Activated CD8-positive, alpha-beta T cell treated with anti-CD3 and anti-CD28 coated beads for 36 hours (primary cell): ENCODE results near the gene ZCCHC4. TPM values are rescaled to one million over a fixed set of nuclear protein-coding genes. Genes with fewer than 3 reads are reported as not detected.
A peak's percentile ranks its signal among the peaks of the same experiment; 100 is the strongest.

Source experiments
- ATAC-seq: fragments of 200-7000 bp; cut with Tn5 transposase; one replicate; pipeline ENCODE4 v1.10.0; 2021; ENCODE audit warnings: mild to moderate bottlenecking, moderate library complexity
- CTCF ChIA-PET: fragments of 350-600 bp; sonication (Branson Sonifier 250); formaldehyde crosslinking; loops from one replicate; lab custom pipeline; 2021; ENCODE audit warnings: antibody characterized with exemption; lab: Charles Lee
- POLR2A ChIA-PET: fragments of 350-600 bp; sonication (Branson Sonifier 250); formaldehyde crosslinking; loops from one replicate; lab custom pipeline; 2021; ENCODE audit warnings: antibody characterized with exemption; lab: Charles Lee
- DNase-seq: peaks from one replicate; pipeline ENCODE4 v3.0.0-alpha.2; 2020
- H3K27ac Mint-ChIP-seq: one replicate; pipeline ENCODE4 v1.8.0; 2021; ENCODE audit warnings: mild to moderate bottlenecking, mixed read lengths
- H3K27me3 Mint-ChIP-seq: one replicate; pipeline ENCODE4 v1.8.0; 2021; ENCODE audit warnings: mixed read lengths
- H3K36me3 Mint-ChIP-seq: one replicate; pipeline ENCODE4 v1.8.0; 2021; ENCODE audit warnings: low read depth, mixed read lengths
- H3K4me1 Mint-ChIP-seq: one replicate; pipeline ENCODE4 v1.8.0; 2021; ENCODE audit warnings: low read depth, mixed read lengths
- H3K4me3 Mint-ChIP-seq: one replicate; pipeline ENCODE4 v1.8.0; 2021; ENCODE audit warnings: mild to moderate bottlenecking, moderate library complexity, mixed read lengths
- H3K9me3 Mint-ChIP-seq: one replicate; pipeline ENCODE4 v1.8.0; 2021; ENCODE audit warnings: mixed read lengths
- intact Hi-C: fragments of 100-400 bp; cut with micrococcal nuclease; formaldehyde crosslinking; loops from one replicate; pipeline ENCODE4 v1.10.0; 2022
- total RNA-seq, 2 experiments: library from RNA; stranded (reverse); gene quantifications; one replicate each; pipeline ENCODE4 v1.2.3, GENCODE V29; 2021
- TF ChIP-seq, protein P1 (sequence below): fragments of 200-600 bp; IDR thresholded peaks from one replicate; pipeline ENCODE4 v1.8.0; 2022; ENCODE audit warnings: antibody characterized with exemption, mild to moderate bottlenecking

ZCCHC4 gene
- total RNA-seq, 2 experiments from 2014 or later = 12.0 to 12.8 TPM

- no peak overlapping the region for H3K4me3 Mint-ChIP-seq
- H3K27me3 Mint-ChIP-seq = no peaks in the 10 kb centered on the region
- intact Hi-C loops = no loop called here
- peaks cover 16% of the 10 kb centered on the region for H3K4me1 Mint-ChIP-seq
- POLR2A ChIA-PET = interaction anchor here (1.4 to 1.8 kb wide), 2 partner anchors 10 to 18 kb away, joined by 3 to 6 read pairs; partner anchors contain the start of gene ZCCHC4
- ATAC-seq (no peak), DNase-seq (no peak)
- TF ChIP-seq, protein P1, sequence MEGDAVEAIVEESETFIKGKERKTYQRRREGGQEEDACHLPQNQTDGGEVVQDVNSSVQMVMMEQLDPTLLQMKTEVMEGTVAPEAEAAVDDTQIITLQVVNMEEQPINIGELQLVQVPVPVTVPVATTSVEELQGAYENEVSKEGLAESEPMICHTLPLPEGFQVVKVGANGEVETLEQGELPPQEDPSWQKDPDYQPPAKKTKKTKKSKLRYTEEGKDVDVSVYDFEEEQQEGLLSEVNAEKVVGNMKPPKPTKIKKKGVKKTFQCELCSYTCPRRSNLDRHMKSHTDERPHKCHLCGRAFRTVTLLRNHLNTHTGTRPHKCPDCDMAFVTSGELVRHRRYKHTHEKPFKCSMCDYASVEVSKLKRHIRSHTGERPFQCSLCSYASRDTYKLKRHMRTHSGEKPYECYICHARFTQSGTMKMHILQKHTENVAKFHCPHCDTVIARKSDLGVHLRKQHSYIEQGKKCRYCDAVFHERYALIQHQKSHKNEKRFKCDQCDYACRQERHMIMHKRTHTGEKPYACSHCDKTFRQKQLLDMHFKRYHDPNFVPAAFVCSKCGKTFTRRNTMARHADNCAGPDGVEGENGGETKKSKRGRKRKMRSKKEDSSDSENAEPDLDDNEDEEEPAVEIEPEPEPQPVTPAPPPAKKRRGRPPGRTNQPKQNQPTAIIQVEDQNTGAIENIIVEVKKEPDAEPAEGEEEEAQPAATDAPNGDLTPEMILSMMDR = no peak
- H3K27ac Mint-ChIP-seq = peak overlapping the region; percentile 57
- CTCF ChIA-PET = interaction anchor here (1.3 to 3.9 kb wide), 5 partner anchors 14 to 350 kb away, joined by 4 to 25 read pairs (median 4); partner anchors contain the start of gene ZCCHC4
- peaks cover 5% of the 10 kb centered on the region for H3K36me3 Mint-ChIP-seq
- no peaks in the 10 kb centered on the region for H3K9me3 Mint-ChIP-seq
These were observed 17.8 kb downstream of the ZCCHC4 start for GRCh38 chr4:25330335-25330734.

DNA sequence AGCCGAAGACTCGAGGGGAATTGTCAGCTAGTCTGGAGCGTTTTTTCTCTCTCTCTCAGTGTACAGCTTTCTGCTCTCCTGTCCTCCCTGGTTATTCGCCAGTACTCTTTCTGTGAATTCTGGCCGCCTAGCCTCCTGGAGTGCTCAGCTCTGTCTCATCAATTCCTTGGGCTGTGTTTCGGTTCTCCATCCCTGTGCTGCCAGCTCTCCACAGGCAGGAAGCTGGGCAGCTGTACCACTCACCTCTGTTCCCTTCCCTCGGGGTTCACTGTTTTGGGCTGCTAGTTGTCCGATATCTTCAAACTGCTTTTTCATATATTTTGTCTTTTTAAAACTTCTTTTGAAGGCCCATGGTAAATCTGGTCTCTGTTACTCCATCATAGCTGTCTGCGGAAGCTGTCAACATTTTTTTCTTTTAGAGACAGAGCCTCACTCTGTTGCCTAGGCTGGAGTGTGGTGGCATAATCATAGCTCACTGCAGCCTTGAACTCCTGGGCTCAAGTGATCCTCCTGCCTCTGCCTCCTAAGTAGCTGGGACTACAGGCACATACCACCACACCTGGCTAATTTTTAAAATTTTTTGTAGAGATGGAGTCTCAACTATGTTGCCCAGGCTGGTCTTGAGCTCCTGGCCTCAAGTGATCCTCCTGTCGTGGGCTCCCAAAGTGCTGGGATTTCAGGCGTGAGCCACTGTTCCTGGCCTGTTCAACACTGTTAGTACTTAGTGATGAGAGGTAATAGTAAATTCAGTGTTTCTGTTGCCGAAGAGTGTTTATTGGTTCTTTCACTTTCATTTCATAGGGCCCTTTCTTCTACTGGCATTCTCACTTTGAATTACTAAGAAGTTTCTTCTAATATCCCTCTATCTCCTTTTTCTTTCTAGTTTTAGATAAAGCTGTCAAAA lies 18.6 kb downstream of the ZCCHC4 start:
- Mint-ChIP-seq H3K27ac (peak overlapping the region; percentile 84), H3K9me3 (no peaks in the 10 kb centered on the region), H3K4me1 (peaks cover 16% of the 10 kb centered on the region), H3K27me3 (no peaks in the 10 kb centered on the region), H3K36me3 (peaks cover 5% of the 10 kb centered on the region), H3K4me3 (peak overlapping the region; percentile 59)
- ATAC-seq (peak; percentile 79), DNase-seq (no peak)
- intact Hi-C loops = no loop called here
- CTCF ChIA-PET = interaction anchor here (0.9 to 3.9 kb wide), 11 partner anchors 14 to 351 kb away, joined by 3 to 25 read pairs (median 4); partner anchors contain the start of genes ANAPC4 and ZCCHC4
- POLR2A ChIA-PET = interaction anchor here (0.6 to 1.8 kb wide), 6 partner anchors 11 to 771 kb away, joined by 3 to 6 read pairs (median 3); partner anchors contain the start of gene ZCCHC4
- TF ChIP-seq, protein P1 = no peak

GRCh38 chr4:25343671-25344070 lies 31.1 kb downstream of the ZCCHC4 start:
- ChIA-PET CTCF (no interaction called here), POLR2A (no interaction called here)
- DNase-seq (no peak), ATAC-seq (no peak)
- Mint-ChIP-seq H3K4me3 (no peak overlapping the region), H3K36me3 (peaks cover 14% of the 10 kb centered on the region), H3K4me1 (peaks cover 7% of the 10 kb centered on the region), H3K27me3 (no peaks in the 10 kb centered on the region), H3K9me3 (no peaks in the 10 kb centered on the region), H3K27ac (no peak overlapping the region)
- TF ChIP-seq, protein P1 = no peak
- intact Hi-C loops = no loop called here

DNA sequence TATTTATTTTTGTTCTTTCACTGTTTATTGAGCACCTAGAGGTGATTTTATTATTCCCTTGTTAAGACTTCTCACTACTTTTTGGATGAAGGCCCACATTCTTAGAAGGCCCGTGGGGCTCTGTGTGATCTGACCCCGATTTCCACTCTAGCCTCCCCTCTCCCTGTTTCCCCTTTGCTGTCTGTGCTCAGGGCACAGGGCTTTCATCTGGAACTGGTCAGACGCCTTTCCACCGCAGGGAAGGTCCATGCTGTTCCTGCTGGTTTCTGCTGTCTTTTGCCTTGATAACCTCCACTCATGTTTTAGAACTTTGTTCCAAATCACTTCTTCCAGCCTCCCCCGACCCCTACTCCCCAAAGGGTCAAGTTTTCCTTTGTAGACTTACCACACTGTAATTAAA lies 33.2 kb downstream of the ZCCHC4 start:
- ChIA-PET POLR2A (no interaction called here), CTCF (no interaction called here)
- no peak overlapping the region for H3K4me3 Mint-ChIP-seq
- H3K4me1 Mint-ChIP-seq = peaks cover 7% of the 10 kb centered on the region
- TF ChIP-seq, protein P1 = no peak
- no peaks in the 10 kb centered on the region for H3K27me3 Mint-ChIP-seq
- intact Hi-C loops = no loop called here
- no peak overlapping the region for H3K27ac Mint-ChIP-seq
- peaks cover 14% of the 10 kb centered on the region for H3K36me3 Mint-ChIP-seq
- no peaks in the 10 kb centered on the region for H3K9me3 Mint-ChIP-seq
- DNase-seq (no peak), ATAC-seq (no peak)

GRCh38 chr4:25346913-25347312 lies 34.3 kb downstream of the ZCCHC4 start:
- Mint-ChIP-seq H3K4me1 (peaks cover 7% of the 10 kb centered on the region), H3K27ac (peak overlapping the region; percentile 9), H3K36me3 (peaks cover 9% of the 10 kb centered on the region), H3K4me3 (no peak overlapping the region), H3K27me3 (no peaks in the 10 kb centered on the region), H3K9me3 (no peaks in the 10 kb centered on the region)
- CTCF ChIA-PET = interaction anchor here (1.1 to 1.6 kb wide), 4 partner anchors 15 to 34 kb away, joined by 4 to 7 read pairs (median 6); partner anchors contain the start of gene ZCCHC4
- intact Hi-C loops = no loop called here
- DNase-seq = no peak
- POLR2A ChIA-PET = no interaction called here
- peak; percentile 78 for ATAC-seq
- TF ChIP-seq, protein P1 = no peak
